GM12878 (cell line): ENCODE data around the gene TSLP. TPM values are rescaled to one million over a fixed set of nuclear protein-coding genes. Genes with fewer than 3 reads are reported as not detected.

Source experiments
- ATAC-seq: fragments of 200-7000 bp; cut with Tn5 transposase; 3 replicates; pipeline ENCODE4 v1.9.1; 2020; ENCODE audit warnings: mild to moderate bottlenecking, moderate library complexity
- BruUV-seq: library from RNA; stranded (reverse); fragments of 400-500 nt; replicated peaks from 2 replicates; lab custom pipeline; 2021; lab: Mats Ljungman, UMichigan
- CTCF ChIA-PET: fragments of 300-600 bp; sonication (Branson Sonifier 250); formaldehyde crosslinking; extraction: SDS; loops from one replicate; lab custom pipeline; 2021; ENCODE audit warnings: inconsistent platforms; lab: Yijun Ruan, JAX
- POLR2A ChIA-PET: fragments of 350-600 bp; formaldehyde crosslinking; extraction: SDS; loops from one replicate; lab custom pipeline; 2021; ENCODE audit warnings: inconsistent platforms; lab: Charles Lee
- RAD21 ChIA-PET: fragments of 300-600 bp; sonication (Branson Sonifier 250); formaldehyde crosslinking; loops from one replicate; lab custom pipeline; 2023; ENCODE audit warnings: antibody characterized with exemption; ENCODE audit not compliant: unreplicated experiment; lab: Charles Lee
- SMC1A ChIA-PET: fragments of 300-600 bp; sonication (Branson Sonifier 250); formaldehyde crosslinking; loops from one replicate; lab custom pipeline; 2023; ENCODE audit not compliant: unreplicated experiment, uncharacterized antibody; lab: Charles Lee
- DNase-seq: peaks from one replicate; pipeline ENCODE4 v3.0.0-alpha.2; 2011; ENCODE audit warnings: low read depth, low spot score
- FAIRE-seq: peaks from 3 replicates; lab custom pipeline; 2011; peaks lifted over from hg19 to GRCh38; lab: Jason Lieb, UNC
- H2AFZ ChIP-seq: 2 replicates; pipeline ENCODE4 v1.6.0; 2011; ENCODE audit warnings: low read depth, low read length, control low read depth; ENCODE audit not compliant: control insufficient read depth
- H3K27ac ChIP-seq: 2 replicates; pipeline ENCODE4 v1.5.1; 2011; ENCODE audit warnings: control low read depth; ENCODE audit not compliant: control insufficient read depth, insufficient read depth
- H3K27me3 ChIP-seq, 2 experiments: replicated peaks in 1 of 2; 2 replicates each; pipeline versions ENCODE4 v1.6.0 to v1.6.1; 2011; ENCODE audit warnings: low read length in 1 of 2; ENCODE audit not compliant: control insufficient read depth in 2 of 2, insufficient read depth in 2 of 2
- H3K36me3 ChIP-seq, 2 experiments: 2 replicates each; pipeline ENCODE4 v1.5.1; 2011; ENCODE audit warnings: low read length in 1 of 2; ENCODE audit not compliant: control insufficient read depth in 2 of 2, insufficient read depth in 2 of 2
- H3K4me1 ChIP-seq: 2 replicates; pipeline ENCODE4 v1.6.1; 2011; ENCODE audit warnings: mild to moderate bottlenecking, low read length, moderate library complexity, mixed read lengths; ENCODE audit not compliant: control insufficient read depth, insufficient read depth
- H3K4me2 ChIP-seq: 2 replicates; pipeline ENCODE4 v1.6.0; 2011; ENCODE audit warnings: control low read depth; ENCODE audit not compliant: control insufficient read depth, insufficient read depth
- H3K4me3 ChIP-seq: fragments of 200-600 bp; sonication (generic); 2 replicates; pipeline ENCODE4 v1.5.1; 2016
- H3K79me2 ChIP-seq: 2 replicates; pipeline ENCODE4 v1.6.0; 2011; ENCODE audit warnings: low read length; ENCODE audit not compliant: control insufficient read depth, insufficient read depth
- H3K9ac ChIP-seq: 2 replicates; pipeline ENCODE4 v1.8.0; 2011; ENCODE audit warnings: low read length, control low read depth, mixed read lengths; ENCODE audit not compliant: control insufficient read depth, insufficient read depth
- H3K9me3 ChIP-seq: replicated peaks from 3 replicates; pipeline ENCODE4 v1.5.1; 2011; ENCODE audit warnings: mild to moderate bottlenecking, low read length; ENCODE audit not compliant: control insufficient read depth, insufficient read depth
- H4K20me1 ChIP-seq: 2 replicates; pipeline ENCODE4 v1.6.0; 2011; ENCODE audit not compliant: control insufficient read depth, insufficient read depth
- ATF3 ChIP-seq: IDR thresholded peaks from 2 replicates; pipeline ENCODE4 v1.6.1; 2011; ENCODE audit warnings: low read depth, mild to moderate bottlenecking, low read length, moderate library complexity, borderline replicate concordance; ENCODE audit errors: extremely low read depth
- ELK1 ChIP-seq: IDR thresholded peaks from 2 replicates; pipeline ENCODE4 v1.6.1; 2012; ENCODE audit warnings: low read depth, low read length, improper control_type of control experiment
- ESRRA ChIP-seq: IDR thresholded peaks from 2 replicates; pipeline ENCODE4 v1.6.1; 2012; ENCODE audit warnings: mild to moderate bottlenecking, low read length, improper control_type of control experiment
- JUNB ChIP-seq: IDR thresholded peaks from 2 replicates; pipeline ENCODE4 v1.6.1; 2016; ENCODE audit warnings: antibody characterized with exemption, mild to moderate bottlenecking
- SMAD5 ChIP-seq: IDR thresholded peaks from 2 replicates; pipeline ENCODE4 v1.6.1; 2016; ENCODE audit warnings: antibody characterized with exemption, low read depth
- USF1 ChIP-seq: IDR thresholded peaks from 2 replicates; pipeline ENCODE4 v1.6.1; 2011; ENCODE audit warnings: borderline replicate concordance, low read depth, mild to moderate bottlenecking, moderate library complexity, mixed read lengths, low read length; ENCODE audit not compliant: insufficient read depth; ENCODE audit errors: extremely low read length
- WGBS: methylation state at CpG from one replicate; pipeline ENCODE4 v1.1.6; 2016; ENCODE audit warnings: low lambda C conversion rate; ENCODE audit not compliant: insufficient replicate concordance, insufficient coverage; ENCODE audit errors: missing lambda C conversion rate; 5-methylcytosine and 5-hydroxymethylcytosine counted together
- in situ Hi-C: fragments of 300-500 bp; cut with MboI; formaldehyde crosslinking; loops from 9 replicates; pipeline ENCODE4 v1.14.3; 2018; ENCODE audit warnings: mixed read lengths
- intact Hi-C: fragments of 100-400 bp; cut with micrococcal nuclease; formaldehyde crosslinking; loops from one replicate; pipeline ENCODE4 v1.14.2; 2022; ENCODE audit not compliant: unreplicated experiment
- polyA plus RNA-seq, 11 experiments: library from polyadenylated mRNA; depleted of rRNA in 4 of 11; unstranded in 6 of 11; stranded (reverse) in 5 of 11; fragments of >200 nt; fragmentation: Nextera tagmentation in 4 of 11; fragmentation: Illumina TruSeq in 1 of 11; extraction: Ambion mirVana in 4 of 11; extraction: Trizol in 1 of 11; gene quantifications; 1 replicate in 1 of 11; 2 replicates in 10 of 11; pipeline versions ENCODE4 v1.2.1 to v1.2.3, GENCODE V29; 2011 to 2016; ENCODE audit warnings: inconsistent platforms in 2 of 11, missing spikeins in 2 of 11, low read depth in 1 of 11
- total RNA-seq, 4 experiments: library from RNA; depleted of rRNA in 3 of 4; stranded (reverse); fragments of >200 nt in 3 of 4; fragmentation: Illumina TruSeq in 1 of 4; extraction: Trizol in 1 of 4; gene quantifications; 2 replicates each; pipeline versions ENCODE4 v1.2.1 to v1.2.3, GENCODE V29; 2013 to 2021

TSLP gene
- total and polyA plus RNA-seq, 10 of the 15 experiments (the other 5 are each of a cell fraction or from before 2014, with no cell fraction given) = 0.05 to 0.32 TPM; not detected in 8

GRCh38 chr5:111022301-111022700 lies 49.2 kb upstream of the TSLP start:
- no peak overlapping the region for H3K27ac ChIP-seq
- no peak overlapping the region for H2AFZ ChIP-seq
- DNase-seq = no peak
- TF ChIP-seq SMAD5 (no peak), ELK1 (no peak), USF1 (no peak), JUNB (no peak), ATF3 (no peak), ESRRA (no peak)
- ATAC-seq = no peak
- no TSS peak for BruUV-seq
- no peak for FAIRE-seq
- H4K20me1 ChIP-seq = no peaks in the 10 kb centered on the region
- ChIA-PET CTCF (interaction anchor here (1.6 kb wide), 1 partner anchor 19 kb away, joined by 3 read pairs; no protein-coding TSS in a partner anchor), POLR2A (no interaction called here), SMC1A (interaction anchor here (0.6 kb wide), 1 partner anchor 1377 kb away, joined by 4 read pairs; no protein-coding TSS in a partner anchor), RAD21 (no interaction called here)
- no peak overlapping the region for H3K4me2 ChIP-seq
- no peaks in the 10 kb centered on the region for H3K79me2 ChIP-seq
- H3K9ac ChIP-seq = no peak overlapping the region
- intact Hi-C loops (no loop called here), in situ Hi-C loops (no loop called here)
- H3K36me3 ChIP-seq = no peaks in the 10 kb centered on the region
- no peaks in the 10 kb centered on the region for H3K4me1 ChIP-seq
- H3K4me3 ChIP-seq = no peak overlapping the region
- 15% methylated on average over 5 of the region's 5 CpGs for whole genome bisulfite sequencing
- H3K27me3 ChIP-seq = no peaks in the 10 kb centered on the region
- no peaks in the 10 kb centered on the region for H3K9me3 ChIP-seq
